GM23338 (cell line): ENCODE measurements around the gene LRIT2. TPM values are rescaled to one million over a fixed set of nuclear protein-coding genes. Genes with fewer than 3 reads are reported as not detected.

Experiments
- CREB1 ChIP-seq: fragments of 250-450 bp; sonication (Bioruptor Pico); IDR thresholded peaks from 2 replicates; pipeline ENCODE4 v1.5.0; 2020; ENCODE audit warnings: low read depth, mild to moderate bottlenecking, moderate library complexity
- ETS1 ChIP-seq: IDR thresholded peaks from 2 replicates; pipeline ENCODE4 v1.6.1; 2016; ENCODE audit warnings: antibody characterized with exemption
- EZH2 ChIP-seq: fragments of 200-600 bp; sonication (generic); IDR thresholded peaks from one replicate; pipeline ENCODE4 v1.8.0; 2017; ENCODE audit warnings: antibody characterized with exemption, mild to moderate bottlenecking, low read depth; ENCODE audit not compliant: unreplicated experiment
- EZH2phosphoT487 ChIP-seq: fragments of 200-600 bp; sonication (generic); IDR thresholded peaks from one replicate; pipeline ENCODE4 v1.8.1; 2018; ENCODE audit warnings: antibody characterized with exemption; ENCODE audit not compliant: unreplicated experiment
- ZNF462 ChIP-seq: fragments of 250-450 bp; sonication (Bioruptor Pico); IDR thresholded peaks from 2 replicates; pipeline ENCODE4 v1.5.0; 2020; ENCODE audit warnings: mild to moderate bottlenecking, moderate library complexity
- polyA plus RNA-seq: library from polyadenylated mRNA; unstranded; fragments of >200 nt; fragmentation: Nextera tagmentation; extraction: Ambion mirVana; gene quantifications from 2 replicates; pipeline ENCODE4 v1.2.1, GENCODE V29; 2016
- total RNA-seq: library from RNA; depleted of rRNA; stranded (reverse); fragments of >200 nt; shearing (Covaris generic); gene quantifications from 2 replicates; pipeline ENCODE4 v1.2.3, GENCODE V29; 2014
- TF ChIP-seq, protein P1 (sequence below): IDR thresholded peaks from one replicate; pipeline ENCODE4 v1.6.1; 2018; ENCODE audit warnings: antibody characterized with exemption; ENCODE audit not compliant: unreplicated experiment

The LRIT2 gene
- total and polyA plus RNA-seq, 2 experiments from 2014 or later, result not detected

GRCh38 chr10:84247496-84247895 is 22.2 kb upstream of the LRIT2 start (continued):
- no peak for TF ChIP-seq ZNF462 (CRISPR knock-in tag)
- TF ChIP-seq, protein P1, sequence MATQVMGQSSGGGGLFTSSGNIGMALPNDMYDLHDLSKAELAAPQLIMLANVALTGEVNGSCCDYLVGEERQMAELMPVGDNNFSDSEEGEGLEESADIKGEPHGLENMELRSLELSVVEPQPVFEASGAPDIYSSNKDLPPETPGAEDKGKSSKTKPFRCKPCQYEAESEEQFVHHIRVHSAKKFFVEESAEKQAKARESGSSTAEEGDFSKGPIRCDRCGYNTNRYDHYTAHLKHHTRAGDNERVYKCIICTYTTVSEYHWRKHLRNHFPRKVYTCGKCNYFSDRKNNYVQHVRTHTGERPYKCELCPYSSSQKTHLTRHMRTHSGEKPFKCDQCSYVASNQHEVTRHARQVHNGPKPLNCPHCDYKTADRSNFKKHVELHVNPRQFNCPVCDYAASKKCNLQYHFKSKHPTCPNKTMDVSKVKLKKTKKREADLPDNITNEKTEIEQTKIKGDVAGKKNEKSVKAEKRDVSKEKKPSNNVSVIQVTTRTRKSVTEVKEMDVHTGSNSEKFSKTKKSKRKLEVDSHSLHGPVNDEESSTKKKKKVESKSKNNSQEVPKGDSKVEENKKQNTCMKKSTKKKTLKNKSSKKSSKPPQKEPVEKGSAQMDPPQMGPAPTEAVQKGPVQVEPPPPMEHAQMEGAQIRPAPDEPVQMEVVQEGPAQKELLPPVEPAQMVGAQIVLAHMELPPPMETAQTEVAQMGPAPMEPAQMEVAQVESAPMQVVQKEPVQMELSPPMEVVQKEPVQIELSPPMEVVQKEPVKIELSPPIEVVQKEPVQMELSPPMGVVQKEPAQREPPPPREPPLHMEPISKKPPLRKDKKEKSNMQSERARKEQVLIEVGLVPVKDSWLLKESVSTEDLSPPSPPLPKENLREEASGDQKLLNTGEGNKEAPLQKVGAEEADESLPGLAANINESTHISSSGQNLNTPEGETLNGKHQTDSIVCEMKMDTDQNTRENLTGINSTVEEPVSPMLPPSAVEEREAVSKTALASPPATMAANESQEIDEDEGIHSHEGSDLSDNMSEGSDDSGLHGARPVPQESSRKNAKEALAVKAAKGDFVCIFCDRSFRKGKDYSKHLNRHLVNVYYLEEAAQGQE, result no peak
- no peak for TF ChIP-seq CREB1 (CRISPR knock-in tag)
- no peak for TF ChIP-seq EZH2
- no peak for TF ChIP-seq EZH2phosphoT487
- no peak for TF ChIP-seq ETS1
